SK-N-SH treated with all-trans-retinoic acid at 6 μM for 48 hours (cell line): ENCODE results near the gene TPRG1.

ENCODE experiments used
- BACH2 ChIP-seq: fragments of 250-450 bp; sonication (Bioruptor Pico); IDR thresholded peaks from 2 replicates; pipeline ENCODE4 v1.9.0; 2021; ENCODE audit warnings: mild to moderate bottlenecking, borderline replicate concordance
- POU6F1 ChIP-seq: fragments of 250-450 bp; sonication (Bioruptor Pico); IDR thresholded peaks from 2 replicates; pipeline ENCODE4 v1.8.0; 2021; ENCODE audit warnings: low read depth, mild to moderate bottlenecking, moderate library complexity, borderline replicate concordance
- TOX ChIP-seq: fragments of 250-450 bp; sonication (Bioruptor Pico); IDR thresholded peaks from 2 replicates; pipeline ENCODE4 v1.8.0; 2021; ENCODE audit warnings: mild to moderate bottlenecking, moderate library complexity, borderline replicate concordance
- ZFP3 ChIP-seq: fragments of 250-450 bp; sonication (Bioruptor Pico); IDR thresholded peaks from 2 replicates; pipeline ENCODE4 v1.5.0; 2020; ENCODE audit warnings: mild to moderate bottlenecking, moderate library complexity
- ZFP30 ChIP-seq: fragments of 450-650 bp; formaldehyde crosslinking; IDR thresholded peaks from 2 replicates; pipeline ENCODE4 v1.5.0; 2022; ENCODE audit warnings: mild to moderate bottlenecking, moderate library complexity
- ZNF70 ChIP-seq: fragments of 450-650 bp; formaldehyde crosslinking; IDR thresholded peaks from 2 replicates; pipeline ENCODE4 v1.5.0; 2020; ENCODE audit warnings: mild to moderate bottlenecking, moderate library complexity
- TF ChIP-seq, protein P1 (sequence below): fragments of 250-450 bp; sonication (Bioruptor Pico); IDR thresholded peaks from 2 replicates; pipeline ENCODE4 v1.5.0; 2020; ENCODE audit warnings: mild to moderate bottlenecking, moderate library complexity
- TF ChIP-seq, protein P2 (sequence below): fragments of 250-450 bp; sonication (Bioruptor Pico); IDR thresholded peaks from 2 replicates; pipeline ENCODE4 v1.5.1; 2020; ENCODE audit warnings: low read depth, mild to moderate bottlenecking, moderate library complexity
- TF ChIP-seq, protein P3 (sequence below): fragments of 250-450 bp; sonication (Bioruptor Pico); IDR thresholded peaks from 2 replicates; pipeline ENCODE4 v1.8.0; 2020; ENCODE audit warnings: mild to moderate bottlenecking, moderate library complexity, borderline replicate concordance

- TF ChIP-seq TOX (CRISPR knock-in tag) (no peak), ZFP3 (CRISPR knock-in tag) (no peak), ZFP30 (CRISPR knock-in tag) (no peak), POU6F1 (CRISPR knock-in tag) (no peak), ZNF70 (CRISPR knock-in tag) (no peak), BACH2 (CRISPR knock-in tag) (no peak)
- TF ChIP-seq, protein P1, sequence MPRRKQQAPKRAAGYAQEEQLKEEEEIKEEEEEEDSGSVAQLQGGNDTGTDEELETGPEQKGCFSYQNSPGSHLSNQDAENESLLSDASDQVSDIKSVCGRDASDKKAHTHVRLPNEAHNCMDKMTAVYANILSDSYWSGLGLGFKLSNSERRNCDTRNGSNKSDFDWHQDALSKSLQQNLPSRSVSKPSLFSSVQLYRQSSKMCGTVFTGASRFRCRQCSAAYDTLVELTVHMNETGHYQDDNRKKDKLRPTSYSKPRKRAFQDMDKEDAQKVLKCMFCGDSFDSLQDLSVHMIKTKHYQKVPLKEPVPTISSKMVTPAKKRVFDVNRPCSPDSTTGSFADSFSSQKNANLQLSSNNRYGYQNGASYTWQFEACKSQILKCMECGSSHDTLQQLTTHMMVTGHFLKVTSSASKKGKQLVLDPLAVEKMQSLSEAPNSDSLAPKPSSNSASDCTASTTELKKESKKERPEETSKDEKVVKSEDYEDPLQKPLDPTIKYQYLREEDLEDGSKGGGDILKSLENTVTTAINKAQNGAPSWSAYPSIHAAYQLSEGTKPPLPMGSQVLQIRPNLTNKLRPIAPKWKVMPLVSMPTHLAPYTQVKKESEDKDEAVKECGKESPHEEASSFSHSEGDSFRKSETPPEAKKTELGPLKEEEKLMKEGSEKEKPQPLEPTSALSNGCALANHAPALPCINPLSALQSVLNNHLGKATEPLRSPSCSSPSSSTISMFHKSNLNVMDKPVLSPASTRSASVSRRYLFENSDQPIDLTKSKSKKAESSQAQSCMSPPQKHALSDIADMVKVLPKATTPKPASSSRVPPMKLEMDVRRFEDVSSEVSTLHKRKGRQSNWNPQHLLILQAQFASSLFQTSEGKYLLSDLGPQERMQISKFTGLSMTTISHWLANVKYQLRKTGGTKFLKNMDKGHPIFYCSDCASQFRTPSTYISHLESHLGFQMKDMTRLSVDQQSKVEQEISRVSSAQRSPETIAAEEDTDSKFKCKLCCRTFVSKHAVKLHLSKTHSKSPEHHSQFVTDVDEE (CRISPR knock-in tag) = no peak
- TF ChIP-seq, protein P2, sequence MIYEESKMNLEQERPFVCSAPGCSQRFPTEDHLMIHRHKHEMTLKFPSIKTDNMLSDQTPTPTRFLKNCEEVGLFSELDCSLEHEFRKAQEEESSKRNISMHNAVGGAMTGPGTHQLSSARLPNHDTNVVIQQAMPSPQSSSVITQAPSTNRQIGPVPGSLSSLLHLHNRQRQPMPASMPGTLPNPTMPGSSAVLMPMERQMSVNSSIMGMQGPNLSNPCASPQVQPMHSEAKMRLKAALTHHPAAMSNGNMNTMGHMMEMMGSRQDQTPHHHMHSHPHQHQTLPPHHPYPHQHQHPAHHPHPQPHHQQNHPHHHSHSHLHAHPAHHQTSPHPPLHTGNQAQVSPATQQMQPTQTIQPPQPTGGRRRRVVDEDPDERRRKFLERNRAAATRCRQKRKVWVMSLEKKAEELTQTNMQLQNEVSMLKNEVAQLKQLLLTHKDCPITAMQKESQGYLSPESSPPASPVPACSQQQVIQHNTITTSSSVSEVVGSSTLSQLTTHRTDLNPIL (CRISPR knock-in tag) = no peak
- TF ChIP-seq, protein P3, sequence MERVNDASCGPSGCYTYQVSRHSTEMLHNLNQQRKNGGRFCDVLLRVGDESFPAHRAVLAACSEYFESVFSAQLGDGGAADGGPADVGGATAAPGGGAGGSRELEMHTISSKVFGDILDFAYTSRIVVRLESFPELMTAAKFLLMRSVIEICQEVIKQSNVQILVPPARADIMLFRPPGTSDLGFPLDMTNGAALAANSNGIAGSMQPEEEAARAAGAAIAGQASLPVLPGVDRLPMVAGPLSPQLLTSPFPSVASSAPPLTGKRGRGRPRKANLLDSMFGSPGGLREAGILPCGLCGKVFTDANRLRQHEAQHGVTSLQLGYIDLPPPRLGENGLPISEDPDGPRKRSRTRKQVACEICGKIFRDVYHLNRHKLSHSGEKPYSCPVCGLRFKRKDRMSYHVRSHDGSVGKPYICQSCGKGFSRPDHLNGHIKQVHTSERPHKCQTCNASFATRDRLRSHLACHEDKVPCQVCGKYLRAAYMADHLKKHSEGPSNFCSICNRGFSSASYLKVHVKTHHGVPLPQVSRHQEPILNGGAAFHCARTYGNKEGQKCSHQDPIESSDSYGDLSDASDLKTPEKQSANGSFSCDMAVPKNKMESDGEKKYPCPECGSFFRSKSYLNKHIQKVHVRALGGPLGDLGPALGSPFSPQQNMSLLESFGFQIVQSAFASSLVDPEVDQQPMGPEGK (CRISPR knock-in tag) = no peak
These were observed 5.5 kb upstream of the TPRG1 start for GRCh38 chr3:189166321-189166720.
